ENCODE measurements around the gene GLRX3.
A peak's percentile ranks its signal among the peaks of the same experiment; 100 is the strongest.
"Not testable (repeated sequence)": the region's sequence is repeated elsewhere in the genome, so short reads cannot be mapped to it uniquely, and the experiment has no call there.

The GLRX3 gene

GRCh38 chr10:130201043-130201380 is 64.8 kb downstream of the GLRX3 start:
- Histone ChIP-seq H3K9ac (no peak overlapping the region), H3K9me3 (replicated peaks in 1 of 11) (no peaks in the 10 kb centered on the region), H3K4me1 (peaks cover 0 to 8% (median 7%) of the 10 kb centered on the region in 10 experiments; a peak in 14 of 20 replicates), H3K27me3 (no peaks in the 10 kb centered on the region; a peak in 1 of 22 replicates), H3K27ac (no peak overlapping the region), H3K36me3 (no peaks in the 10 kb centered on the region), H3K4me3 (no peak overlapping the region), H3K4me2 (no peak overlapping the region), H4K20me1 (peaks cover 0 to 33% (median 10%) of the 10 kb centered on the region in 11 experiments; a peak in 11 of 22 replicates)
- TF ChIP-seq Cebpa-rat (IDR thresholded peaks at IDR 0.05): no peak

GRCh38 chr10:130202150-130202549 is 66.0 kb downstream of the GLRX3 start:
- H3K9me3 ChIP-seq (replicated peaks in 1 of 11); H3K27ac ChIP-seq; H3K4me3 ChIP-seq; H3K36me3 ChIP-seq; H3K27me3 ChIP-seq; H3K4me2 ChIP-seq; H3K4me1 ChIP-seq; H3K9ac ChIP-seq: not testable (repeated sequence)
- H4K20me1 ChIP-seq: peaks cover 0 to 29% (median 7%) of the 10 kb centered on the region in 11 experiments; a peak in 9 of 22 replicates

DNA sequence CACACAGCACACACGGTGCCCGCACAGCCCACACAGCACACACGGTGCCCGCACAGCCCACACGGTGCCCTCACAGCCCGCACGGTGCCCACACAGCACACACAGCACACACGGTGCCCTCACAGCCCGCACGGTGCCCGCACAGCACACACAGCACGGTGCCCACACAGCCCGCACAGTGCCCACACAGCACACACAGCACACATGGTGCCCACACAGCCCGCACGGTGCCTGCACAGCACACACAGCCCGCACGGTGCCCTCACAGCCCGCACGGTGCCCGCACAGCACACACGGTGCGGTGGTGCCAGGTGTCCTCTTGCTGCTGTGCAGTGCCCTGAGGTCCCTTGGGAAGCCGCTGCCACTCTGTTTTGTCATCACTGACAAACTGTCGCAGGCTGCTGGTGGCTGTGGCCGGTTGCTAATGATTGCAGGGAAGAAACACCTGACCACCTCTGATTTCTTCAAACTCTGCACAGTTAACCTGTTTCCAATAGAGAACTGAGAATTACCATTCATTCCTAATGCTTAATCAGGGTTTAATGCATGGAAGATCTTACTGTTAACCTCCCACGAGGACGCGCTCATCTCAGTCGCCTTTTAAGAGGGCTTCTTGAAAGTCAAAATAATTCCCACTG is 66.9 kb downstream of the GLRX3 start:
- Histone ChIP-seq H3K27ac (no peak overlapping the region), H3K9me3 (replicated peaks in 1 of 11) (no peaks in the 10 kb centered on the region), H3K4me1 (peaks cover 0 to 8% (median 7%) of the 10 kb centered on the region in 10 experiments; a peak in 14 of 20 replicates), H3K4me2 (peak overlapping the region in 8 of 11 experiments; percentile 26 to 62 (median 58); a peak in 14 of 22 replicates), H3K27me3 (no peaks in the 10 kb centered on the region; a peak in 1 of 22 replicates), H3K4me3 (no peak overlapping the region), H4K20me1 (peaks cover 0 to 29% (median 7%) of the 10 kb centered on the region in 11 experiments; a peak in 9 of 22 replicates), H3K36me3 (no peaks in the 10 kb centered on the region), H3K9ac (0 out of 22 replicates have a peak overlapping the region, but pooled peaks of 1 of the 11 experiments have one; percentile 9)
- no peak for TF ChIP-seq Cebpa-rat (IDR thresholded peaks at IDR 0.05)

DNA sequence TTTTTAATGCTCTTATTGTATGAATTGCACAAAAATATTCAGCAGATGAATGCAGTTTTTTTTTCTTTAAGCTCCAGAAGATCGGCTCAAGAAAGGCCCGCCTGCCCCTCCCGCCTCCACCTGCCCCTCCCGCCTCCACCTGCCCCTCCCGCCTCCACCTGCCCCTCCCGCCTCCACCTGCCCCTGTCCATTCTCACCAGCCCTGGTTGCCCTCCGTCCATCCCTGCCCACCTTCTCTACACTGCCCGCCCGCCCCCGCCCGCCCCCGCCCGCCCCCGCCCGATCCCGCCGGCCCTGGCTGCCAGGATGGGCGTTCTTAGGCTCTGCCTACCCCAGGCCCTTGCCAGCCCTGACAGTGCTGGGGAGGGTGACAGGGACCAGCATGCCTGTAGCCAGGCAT is 67.4 kb downstream of the GLRX3 start:
- Histone ChIP-seq H3K4me3 (no peak overlapping the region), H3K36me3 (no peaks in the 10 kb centered on the region), H3K4me1 (peaks cover 0 to 8% (median 7%) of the 10 kb centered on the region in 10 experiments; a peak in 14 of 20 replicates), H3K27ac (no peak overlapping the region), H3K27me3 (no peaks in the 10 kb centered on the region; a peak in 1 of 22 replicates), H3K9me3 (replicated peaks in 1 of 11) (no peaks in the 10 kb centered on the region), H3K9ac (no peak overlapping the region), H4K20me1 (peaks cover 0 to 29% (median 7%) of the 10 kb centered on the region in 11 experiments; a peak in 9 of 22 replicates), H3K4me2 (peak overlapping the region in 5 of 11 experiments; percentile 55 to 62 (median 58); a peak in 6 of 22 replicates)
- TF ChIP-seq Cebpa-rat (IDR thresholded peaks at IDR 0.05): no peak

- H3K27me3 ChIP-seq: no peaks in the 10 kb centered on the region; a peak in 1 of 22 replicates
- no peaks in the 10 kb centered on the region for H3K9me3 ChIP-seq (replicated peaks in 1 of 11)
- H3K27ac ChIP-seq: no peak overlapping the region
- no peak overlapping the region for H3K4me2 ChIP-seq
- peaks cover 0 to 14% (median 0%) of the 10 kb centered on the region in 11 experiments; a peak in 2 of 22 replicates for H4K20me1 ChIP-seq
- no peak overlapping the region for H3K4me3 ChIP-seq
- no peaks in the 10 kb centered on the region for H3K36me3 ChIP-seq
- no peak overlapping the region for H3K9ac ChIP-seq
- no peak for TF ChIP-seq Cebpa-rat (IDR thresholded peaks at IDR 0.05)
- peaks cover 0 to 8% (median 7%) of the 10 kb centered on the region in 10 experiments; a peak in 14 of 20 replicates for H3K4me1 ChIP-seq
Measured at GRCh38 chr10:130206216-130206737, 70.1 kb downstream of the GLRX3 start.

GRCh38 chr10:130207205-130207604 is 71.0 kb downstream of the GLRX3 start:
- H3K9me3 ChIP-seq (replicated peaks in 1 of 11): no peaks in the 10 kb centered on the region
- H3K4me3 ChIP-seq: no peak overlapping the region
- H3K9ac ChIP-seq: no peak overlapping the region
- H3K4me1 ChIP-seq: peaks cover 0 to 8% (median 7%) of the 10 kb centered on the region in 10 experiments; a peak in 14 of 20 replicates
- no peaks in the 10 kb centered on the region for H3K36me3 ChIP-seq
- no peak overlapping the region for H3K27ac ChIP-seq
- H4K20me1 ChIP-seq: peaks cover 0 to 14% (median 0%) of the 10 kb centered on the region in 11 experiments; a peak in 2 of 22 replicates
- no peaks in the 10 kb centered on the region; a peak in 1 of 22 replicates for H3K27me3 ChIP-seq
- TF ChIP-seq Cebpa-rat (IDR thresholded peaks at IDR 0.05): no peak
- H3K4me2 ChIP-seq: no peak overlapping the region

GRCh38 chr10:130208807-130209206 is 72.6 kb downstream of the GLRX3 start:
- Histone ChIP-seq H3K36me3 (no peaks in the 10 kb centered on the region; a peak in 1 of 22 replicates), H3K9ac (no peak overlapping the region), H3K4me1 (no peaks in the 10 kb centered on the region), H3K4me2 (no peak overlapping the region), H3K4me3 (no peak overlapping the region), H3K9me3 (replicated peaks in 1 of 11) (peaks cover 7 to 13% (median 9%) of the 10 kb centered on the region in 11 experiments), H3K27ac (no peak overlapping the region), H4K20me1 (peaks cover 0 to 14% (median 0%) of the 10 kb centered on the region in 11 experiments; a peak in 1 of 22 replicates), H3K27me3 (no peaks in the 10 kb centered on the region)
- no peak for TF ChIP-seq Cebpa-rat (IDR thresholded peaks at IDR 0.05)

GRCh38 chr10:130212746-130213145 is 76.6 kb downstream of the GLRX3 start:
- H3K4me1 ChIP-seq: peaks cover 0 to 12% (median 9%) of the 10 kb centered on the region in 10 experiments; a peak in 12 of 20 replicates
- H3K36me3 ChIP-seq: no peaks in the 10 kb centered on the region; a peak in 1 of 22 replicates
- H3K4me2 ChIP-seq: no peak overlapping the region
- no peaks in the 10 kb centered on the region for H4K20me1 ChIP-seq
- TF ChIP-seq Cebpa-rat (IDR thresholded peaks at IDR 0.05): no peak
- no peak overlapping the region for H3K27ac ChIP-seq
- peaks cover 16 to 30% (median 23%) of the 10 kb centered on the region in 11 experiments for H3K9me3 ChIP-seq (replicated peaks in 1 of 11)
- no peak overlapping the region for H3K9ac ChIP-seq
- H3K4me3 ChIP-seq: no peak overlapping the region
- H3K27me3 ChIP-seq: no peaks in the 10 kb centered on the region

DNA sequence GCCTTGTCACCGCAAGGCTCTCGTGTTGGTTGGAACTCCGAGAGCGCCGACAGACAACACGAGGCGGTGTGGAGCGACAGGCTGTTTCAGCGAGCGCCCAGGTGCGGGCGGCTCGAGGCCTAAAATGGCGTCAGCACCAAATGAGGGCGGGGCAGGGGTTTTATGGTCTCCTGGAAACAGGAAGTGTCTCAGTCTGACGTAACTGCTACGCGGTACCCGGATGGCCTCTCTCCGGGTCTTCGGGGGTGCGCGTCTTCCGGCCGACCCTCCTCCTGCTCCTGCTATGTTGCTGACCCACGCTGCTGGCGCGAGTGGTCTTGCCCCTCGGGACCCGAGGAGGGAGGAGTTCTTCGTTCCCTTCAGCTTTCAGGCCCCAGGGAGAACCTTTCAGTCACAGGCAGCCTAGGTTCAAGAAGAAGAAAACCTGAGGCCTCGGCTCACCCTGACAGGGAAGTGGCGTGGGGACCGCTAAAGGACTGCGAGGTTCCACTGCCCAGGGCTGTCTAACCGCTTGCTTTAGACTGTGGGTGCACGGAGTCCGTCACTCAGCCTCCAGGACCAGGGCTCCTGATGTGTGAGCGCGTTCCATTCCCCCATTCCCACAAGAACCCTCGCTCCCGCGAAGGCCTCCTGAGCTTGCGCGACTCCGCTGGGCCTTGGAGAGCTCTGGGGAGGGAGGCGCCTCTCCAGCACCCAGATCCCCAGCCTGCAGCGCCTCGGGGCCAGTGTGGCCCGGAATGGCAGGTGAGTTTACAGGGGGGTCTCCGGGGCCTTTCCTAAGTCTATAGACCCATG is 77.3 kb downstream of the GLRX3 start:
- Histone ChIP-seq H3K4me3 (no peak overlapping the region), H3K9ac (no peak overlapping the region), H3K36me3 (no peaks in the 10 kb centered on the region; a peak in 1 of 22 replicates), H3K4me2 (no peak overlapping the region), H3K27ac (no peak overlapping the region), H3K9me3 (replicated peaks in 1 of 11) (peaks cover 16 to 30% (median 23%) of the 10 kb centered on the region in 11 experiments), H4K20me1 (no peaks in the 10 kb centered on the region), H3K27me3 (no peaks in the 10 kb centered on the region), H3K4me1 (peaks cover 0 to 12% (median 9%) of the 10 kb centered on the region in 10 experiments; a peak in 12 of 20 replicates)
- no peak for TF ChIP-seq Cebpa-rat (IDR thresholded peaks at IDR 0.05)
